HCT116 (cell line): ENCODE measurements around the gene SPIRE2.

Source experiments
- EZH2 ChIP-seq: fragments of 200-600 bp; sonication (generic); IDR thresholded peaks from 2 replicates; pipeline ENCODE4 v1.6.1; 2017; ENCODE audit warnings: antibody characterized with exemption, mixed run types
- JUND ChIP-seq: IDR thresholded peaks from 2 replicates; pipeline ENCODE4 v1.6.1; 2012
- MAX ChIP-seq: IDR thresholded peaks from 2 replicates; pipeline ENCODE4 v1.6.1; 2012

DNA sequence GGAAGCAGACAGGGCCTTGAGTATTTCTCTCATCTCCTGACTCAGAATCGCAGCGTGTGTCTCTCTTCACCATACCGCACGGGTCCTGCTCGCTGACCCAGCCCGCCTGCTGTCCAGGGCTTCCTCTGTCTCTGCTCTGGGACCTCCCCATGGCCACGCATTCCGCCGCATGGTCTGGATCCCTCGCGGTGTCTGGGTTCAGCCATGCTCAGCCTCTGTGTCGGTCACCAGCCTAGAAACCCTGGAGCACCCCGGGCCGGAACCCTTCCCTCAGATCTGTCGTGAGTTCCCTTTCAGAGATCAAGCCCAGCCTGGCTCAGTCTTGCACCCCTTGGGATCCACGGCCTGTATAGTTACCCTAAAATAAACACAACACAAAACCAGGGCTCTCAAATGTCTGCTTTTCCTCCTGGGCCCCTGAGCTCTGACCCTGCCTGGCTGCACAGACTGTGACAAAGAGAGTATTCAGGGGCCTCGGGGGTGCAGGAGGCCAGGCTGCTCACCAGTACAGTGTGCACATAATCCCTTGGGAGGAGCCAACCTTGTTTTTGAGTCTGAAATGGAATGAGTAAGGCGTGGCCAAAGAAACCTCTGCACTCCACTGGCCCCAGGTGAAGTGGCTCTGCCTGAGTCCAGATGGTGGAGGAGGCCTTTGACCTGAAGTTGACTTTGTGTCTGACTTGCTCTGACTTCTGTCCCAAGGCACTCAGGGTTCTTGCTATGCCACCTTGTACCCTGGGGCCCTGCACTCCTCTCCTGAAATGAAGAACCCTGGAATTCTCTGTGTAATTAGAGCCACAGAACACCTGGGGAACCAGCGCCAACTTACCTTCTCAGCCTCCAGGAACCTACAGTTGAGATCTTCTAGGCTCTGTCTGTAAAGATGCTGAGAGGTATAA, 5.8 kb upstream of the SPIRE2 start:
- TF ChIP-seq JUND, result no peak
- no peak for TF ChIP-seq MAX
- TF ChIP-seq EZH2, result no peak
